Epidermal melanocyte (primary cell): ENCODE results near the gene PARP1.
"Not testable (repeated sequence)": the region's sequence is repeated elsewhere in the genome, so short reads cannot be mapped to it uniquely, and the experiment has no call there.

ENCODE experiments used
- DNase-seq: peaks from one replicate; pipeline ENCODE4 v3.0.0; 2011; ENCODE audit warnings: low spot score; ENCODE audit not compliant: insufficient read length

The PARP1 gene

DNA sequence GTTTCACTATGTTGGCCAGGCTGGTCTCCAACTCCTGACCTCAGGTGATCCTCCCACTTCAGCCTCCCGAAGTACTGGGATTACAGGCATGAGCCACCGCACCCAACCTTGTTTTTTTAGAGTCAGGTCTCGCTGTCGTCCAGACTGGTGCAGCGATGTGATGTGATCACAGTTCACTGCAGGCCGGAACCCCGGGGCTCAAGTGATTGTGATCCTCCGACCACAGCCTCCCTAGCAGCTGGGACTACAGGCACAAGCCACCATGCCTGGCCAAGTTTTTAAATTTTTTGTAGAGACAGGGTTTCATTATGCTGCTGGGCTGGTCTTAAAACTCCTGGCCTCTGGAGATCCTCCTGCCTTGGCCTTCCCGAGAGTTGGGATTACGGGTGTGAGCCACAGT is 52.9 kb downstream of the PARP1 start:
- DNase-seq = no peak

DNA sequence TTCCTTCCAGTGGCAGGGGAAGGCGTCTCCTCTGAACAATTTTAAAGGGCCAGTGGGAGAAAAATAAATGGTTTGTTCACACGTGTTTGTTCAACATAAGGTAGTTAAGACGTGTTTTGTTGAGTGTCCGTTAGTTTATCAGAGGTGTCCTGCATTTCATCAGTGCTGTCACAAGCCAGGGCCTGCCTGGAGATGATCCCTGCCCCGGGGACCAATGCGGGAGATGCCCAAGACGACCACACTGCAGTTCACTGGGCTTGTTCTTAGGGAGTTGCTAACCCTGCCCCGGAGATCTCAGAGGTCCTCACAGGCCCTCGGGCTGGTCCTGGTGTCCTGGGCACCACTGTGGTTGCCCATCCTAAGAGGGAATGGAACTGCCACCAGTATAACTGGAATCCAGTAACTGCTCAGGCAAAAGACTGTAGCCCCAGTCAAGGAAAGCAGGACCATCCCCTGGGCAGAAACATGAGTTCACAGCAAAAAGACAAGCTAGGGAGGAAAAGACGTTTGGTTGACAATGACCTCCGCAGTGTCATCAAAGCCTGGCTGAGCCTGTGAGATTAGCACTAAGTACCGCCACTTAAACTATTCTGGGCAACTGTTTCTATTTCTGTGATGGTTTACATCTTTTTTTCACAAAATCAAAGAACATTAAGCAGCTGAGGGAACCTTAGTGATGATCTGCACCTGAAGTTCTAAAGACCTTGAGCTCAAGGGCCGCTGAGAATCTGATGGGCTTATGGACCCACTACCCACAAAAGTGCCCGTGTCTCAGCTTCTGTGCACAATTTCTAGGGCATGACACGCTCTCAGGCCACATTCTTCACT is 54.0 kb downstream of the PARP1 start:
- DNase-seq = no peak

DNA sequence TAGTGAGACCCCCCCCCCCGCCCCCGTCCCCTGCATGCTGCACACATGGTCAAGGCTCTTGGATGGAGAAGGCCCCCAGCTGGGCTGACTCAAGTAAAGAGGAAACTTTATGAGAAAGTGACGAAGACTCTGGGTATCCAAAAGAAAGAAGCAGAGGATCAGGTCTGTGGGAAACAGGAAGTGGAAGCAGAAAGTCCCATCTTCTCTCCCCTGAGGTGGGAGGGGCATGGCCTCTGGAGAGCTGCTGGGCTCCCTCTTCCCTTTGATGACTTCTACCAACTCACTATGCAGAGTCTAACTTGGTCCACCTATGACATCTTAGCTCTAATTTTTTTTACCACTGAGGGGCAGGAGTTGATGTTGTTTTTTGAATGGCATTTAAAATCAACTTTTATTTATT is 56.2 kb downstream of the PARP1 start:
- DNase-seq = no peak

DNA sequence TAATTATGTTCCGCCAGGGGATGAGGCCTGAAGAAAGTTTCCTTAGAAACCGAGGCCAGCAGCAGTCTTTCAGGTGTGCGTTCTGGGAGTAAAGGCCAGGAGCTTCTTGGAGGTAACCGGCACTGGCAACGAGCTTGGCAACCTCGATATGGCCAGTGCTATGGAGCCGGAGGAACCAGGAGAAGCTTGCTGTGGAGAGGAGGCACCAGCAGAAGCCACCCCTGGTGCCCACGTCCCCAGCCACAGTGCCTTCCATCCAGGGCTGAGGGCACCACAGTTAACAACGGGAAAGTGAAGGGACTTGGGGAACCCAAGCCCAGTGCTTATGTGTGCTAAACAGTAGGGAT is 57.4 kb downstream of the PARP1 start:
- DNase-seq = no peak

DNA sequence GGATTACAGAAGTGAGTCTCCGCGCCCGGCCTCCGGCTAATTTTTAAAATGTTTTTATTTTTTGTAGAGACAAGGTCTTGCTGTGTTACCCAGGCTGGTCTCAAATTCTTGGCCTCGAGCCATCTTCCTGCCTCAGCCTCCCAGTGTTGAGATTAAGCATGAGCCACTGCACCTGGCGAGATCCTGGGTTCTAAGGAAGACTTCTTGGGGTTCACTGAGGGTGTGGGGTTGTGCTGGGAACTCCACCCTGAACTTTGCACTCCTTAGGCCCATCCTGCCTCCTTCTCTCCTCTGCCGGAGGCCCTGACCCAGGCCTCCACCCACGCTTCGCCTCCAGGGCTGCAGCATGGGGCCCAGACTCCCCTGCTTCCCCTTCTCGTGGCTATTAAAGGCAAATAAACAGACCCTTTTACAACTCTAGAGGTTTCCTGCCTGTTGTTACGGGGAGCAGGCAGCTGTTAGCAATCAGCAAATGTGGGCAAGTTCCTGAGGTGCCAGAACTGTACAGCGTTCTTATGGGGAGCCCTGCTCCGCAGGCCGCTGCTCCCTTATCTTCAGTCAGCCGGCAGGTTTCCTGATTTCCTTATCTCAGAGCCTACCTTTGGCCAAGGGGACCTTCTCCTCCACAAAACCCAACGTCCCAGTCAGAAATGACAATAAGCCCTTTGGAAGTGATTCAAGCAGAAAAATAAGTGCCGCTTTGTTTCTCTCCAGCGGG is 57.9 kb downstream of the PARP1 start:
- DNase-seq = no peak

DNA sequence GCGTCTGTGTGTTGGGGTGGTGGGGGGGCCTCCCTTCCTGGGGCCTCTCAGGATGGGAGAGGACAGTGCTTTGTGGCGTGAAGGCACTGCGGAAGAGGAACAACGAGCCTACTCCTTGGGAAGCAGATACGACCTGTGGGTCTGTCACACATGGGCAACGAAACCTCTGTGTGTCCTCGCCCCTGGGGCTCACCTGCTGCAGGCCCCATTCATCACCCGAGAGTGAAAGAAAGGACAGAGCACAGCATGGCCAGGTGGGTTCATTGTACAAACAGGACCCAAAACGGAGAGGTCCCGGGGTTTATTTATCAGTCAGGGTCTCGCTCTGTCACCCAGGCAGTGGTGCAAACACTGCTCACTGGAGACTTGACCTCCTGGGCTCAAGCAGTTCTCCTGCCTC is 58.8 kb downstream of the PARP1 start:
- DNase-seq = no peak

DNA sequence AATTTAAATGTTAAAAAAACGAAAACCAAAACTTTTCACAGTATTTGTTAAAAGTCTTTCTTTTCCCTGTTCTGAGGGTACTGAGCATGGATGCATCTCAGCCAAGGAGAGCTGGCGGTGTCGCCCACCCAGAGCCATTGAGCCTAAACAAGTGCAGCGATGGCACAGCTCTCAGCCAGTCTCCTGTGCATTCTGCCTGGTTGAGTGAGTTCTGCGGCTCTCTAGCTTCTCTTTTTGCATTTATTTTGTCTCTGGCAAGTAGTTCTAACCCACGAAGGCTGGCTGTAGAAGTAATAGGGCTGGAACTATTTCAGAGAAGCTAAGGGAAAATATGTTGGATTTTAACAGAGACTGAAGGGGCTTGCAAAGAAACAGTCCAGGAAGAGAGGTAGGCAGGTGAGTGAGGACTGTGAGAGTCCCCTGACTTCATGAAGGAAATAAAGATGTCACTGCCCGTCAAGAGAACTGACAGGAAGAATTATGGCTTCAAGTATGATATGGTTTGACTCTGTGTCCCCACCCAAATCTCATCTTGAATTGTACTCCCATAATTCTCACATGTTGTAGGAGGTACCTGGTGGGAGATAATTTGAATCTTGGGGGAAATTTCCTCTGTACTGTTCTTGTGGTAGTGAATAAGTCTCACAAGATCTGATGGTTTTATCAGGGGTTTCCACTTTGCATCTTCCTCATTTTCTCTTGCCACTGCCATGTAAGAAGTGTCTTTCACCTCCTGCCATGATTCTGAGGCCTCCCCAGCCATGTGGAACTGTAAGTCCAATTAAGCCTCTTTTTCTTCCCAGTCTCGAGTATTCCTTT is 63.2 kb downstream of the PARP1 start:
- no peak for DNase-seq

DNA sequence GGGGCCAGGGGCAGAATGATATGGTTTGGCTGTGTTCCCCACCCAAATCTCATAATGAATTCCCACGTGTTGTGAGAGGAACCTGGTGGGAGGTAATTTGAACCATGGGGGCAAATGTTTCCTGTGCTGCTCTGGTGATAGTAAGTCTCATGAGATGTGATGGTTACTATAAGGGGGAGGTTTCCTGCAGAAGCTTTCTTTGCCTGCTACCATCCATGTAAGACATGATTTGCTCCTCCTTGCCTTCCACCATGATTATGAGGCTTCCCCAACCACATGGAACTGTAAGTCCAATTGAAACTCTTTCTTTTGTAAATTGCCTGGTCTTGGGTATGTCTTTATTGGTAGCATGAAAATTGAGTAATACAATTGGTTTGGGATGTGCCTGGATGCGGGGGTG is 65.2 kb downstream of the PARP1 start:
- DNase-seq = no peak

DNA sequence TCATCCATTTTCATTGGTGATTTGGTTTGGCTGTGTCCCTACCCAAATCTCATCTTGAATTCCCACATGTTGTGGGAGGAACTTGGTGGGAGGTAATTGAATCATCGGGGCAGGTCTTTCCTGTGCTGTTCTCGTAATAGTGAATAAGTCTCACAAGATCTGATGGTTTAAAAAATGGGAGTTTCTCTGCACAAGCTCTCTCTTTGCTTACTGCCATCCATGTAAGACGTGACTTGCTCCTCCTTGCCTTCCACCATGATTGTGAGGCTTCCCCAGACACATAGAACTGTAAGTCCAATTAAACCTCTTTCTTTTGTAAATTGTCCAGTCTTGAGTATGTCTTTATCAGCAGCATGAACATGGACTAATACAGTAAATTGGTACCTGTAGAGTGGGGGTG is 67.8 kb downstream of the PARP1 start:
- DNase-seq = not testable (repeated sequence)

DNA sequence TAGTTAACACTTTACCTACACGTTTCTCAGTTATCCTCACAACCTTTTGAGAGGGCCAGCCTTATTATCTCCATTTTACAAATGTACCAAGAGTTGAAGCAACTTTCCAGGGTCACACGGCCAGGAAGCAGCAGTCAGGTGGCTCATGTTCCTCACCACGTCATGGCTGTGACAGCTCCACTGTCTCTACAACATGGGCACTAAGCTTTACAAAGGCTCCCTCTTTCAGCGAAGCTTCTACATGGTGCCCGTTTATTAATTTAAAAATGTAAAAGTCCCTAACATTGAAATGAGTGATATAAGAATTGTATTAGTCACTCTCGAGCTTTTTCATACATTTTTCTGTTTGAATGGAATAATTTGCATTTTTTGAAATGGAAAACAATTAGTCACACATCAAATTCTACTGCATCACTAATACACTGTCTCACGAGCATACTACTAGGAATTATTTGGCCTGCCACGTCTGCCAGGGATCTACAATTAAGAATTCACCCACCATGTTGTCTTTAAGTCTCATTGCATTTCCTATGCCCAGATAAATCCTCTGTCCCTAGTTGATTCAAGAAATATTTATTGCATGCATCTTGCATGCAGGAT is 70.5 kb downstream of the PARP1 start:
- DNase-seq = no peak

DNA sequence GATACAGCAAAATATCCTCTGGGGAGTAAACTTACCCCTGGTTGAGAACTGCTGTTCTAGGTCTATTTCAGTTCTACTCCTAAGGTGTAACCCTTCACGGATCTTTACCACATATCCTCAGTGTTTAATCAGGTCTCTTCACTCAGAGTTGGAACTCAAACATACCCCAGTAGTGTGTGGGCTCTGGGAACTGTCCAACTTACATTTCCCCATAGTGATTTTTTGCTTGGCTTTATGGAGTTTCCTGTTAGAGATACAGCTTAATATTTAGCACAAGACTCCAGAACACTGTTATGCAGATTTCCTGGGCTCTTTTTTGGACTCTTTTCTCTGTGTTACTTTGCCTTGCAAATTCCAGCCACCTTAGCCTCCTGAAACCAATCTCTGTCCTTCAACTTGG is 72.2 kb downstream of the PARP1 start:
- no peak for DNase-seq

DNA sequence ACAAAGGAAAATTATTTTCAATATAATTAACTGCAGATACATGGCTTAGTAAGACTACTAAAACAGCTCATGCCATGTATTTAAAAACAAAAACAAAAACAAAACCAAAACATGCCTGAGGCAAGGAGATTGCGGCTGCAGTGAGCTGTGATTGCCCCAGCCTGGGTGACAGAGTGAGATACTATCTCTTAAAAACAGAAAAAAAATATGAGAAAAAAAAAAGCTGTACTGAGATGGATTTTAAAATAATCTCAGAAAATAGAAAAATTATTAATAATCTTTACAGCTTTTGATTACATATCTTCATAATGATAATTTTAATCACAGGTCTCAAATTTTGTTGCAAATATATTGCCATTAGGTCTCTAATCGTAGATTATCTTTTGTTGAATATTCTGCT is 74.9 kb downstream of the PARP1 start:
- DNase-seq = no peak

DNA sequence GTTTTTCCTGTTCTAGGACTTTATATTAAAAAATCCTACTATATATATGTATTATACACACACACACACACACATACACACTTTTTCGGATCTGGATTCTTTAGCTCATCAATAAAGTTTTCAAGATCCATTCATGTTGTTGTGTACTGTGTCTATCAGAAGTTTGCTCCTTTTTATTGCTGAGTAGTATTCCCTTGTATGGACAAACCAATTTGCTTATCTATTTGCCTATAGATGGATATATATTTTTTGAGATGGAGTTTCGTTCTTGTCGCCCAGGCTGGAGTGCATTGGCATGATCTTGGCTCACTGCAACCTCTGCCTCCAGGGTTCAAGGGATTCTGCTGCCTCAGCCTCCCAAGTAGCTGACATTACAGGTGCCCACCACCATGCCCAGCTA is 78.7 kb downstream of the PARP1 start:
- no peak for DNase-seq

DNA sequence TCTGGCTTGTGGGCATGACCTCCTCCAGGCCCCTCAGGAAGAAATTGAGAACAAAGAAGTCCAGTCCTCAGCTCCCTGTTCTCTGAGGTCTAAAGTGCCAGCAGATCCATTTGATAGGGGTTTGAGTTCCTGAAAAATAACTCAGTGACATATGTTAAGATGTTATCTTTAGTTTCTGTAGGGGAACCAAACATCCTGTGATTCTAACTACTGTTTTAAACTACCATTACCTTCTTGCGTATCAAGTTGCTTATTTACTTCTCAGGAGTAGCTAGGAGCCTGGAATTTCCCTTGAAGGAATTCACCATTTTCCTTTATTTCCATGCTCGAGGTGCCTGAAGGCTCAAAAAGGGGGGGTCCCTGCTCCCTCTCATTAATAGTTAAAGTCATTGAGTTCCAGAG is 80.1 kb downstream of the PARP1 start:
- no peak for DNase-seq

DNA sequence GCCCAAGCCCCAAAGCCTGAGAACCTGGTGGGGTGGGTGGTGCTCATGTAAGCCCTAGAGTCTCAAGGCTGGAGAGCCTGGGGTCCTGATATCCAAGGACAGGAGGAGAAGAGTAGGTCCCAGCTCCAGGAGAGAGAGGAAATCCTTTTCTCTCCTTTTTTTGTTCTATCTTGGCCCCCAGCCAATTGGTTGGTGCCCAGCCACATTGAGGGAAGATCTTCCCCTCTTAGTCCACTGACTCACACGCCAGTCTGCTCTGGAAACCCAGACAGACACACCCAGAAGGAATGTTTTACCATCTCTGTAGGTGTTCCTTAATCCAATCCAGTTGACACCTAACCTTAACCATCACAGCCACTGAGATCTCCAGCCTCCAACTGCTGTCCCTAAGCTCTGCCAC is 82.7 kb downstream of the PARP1 start:
- DNase-seq = no peak

DNA sequence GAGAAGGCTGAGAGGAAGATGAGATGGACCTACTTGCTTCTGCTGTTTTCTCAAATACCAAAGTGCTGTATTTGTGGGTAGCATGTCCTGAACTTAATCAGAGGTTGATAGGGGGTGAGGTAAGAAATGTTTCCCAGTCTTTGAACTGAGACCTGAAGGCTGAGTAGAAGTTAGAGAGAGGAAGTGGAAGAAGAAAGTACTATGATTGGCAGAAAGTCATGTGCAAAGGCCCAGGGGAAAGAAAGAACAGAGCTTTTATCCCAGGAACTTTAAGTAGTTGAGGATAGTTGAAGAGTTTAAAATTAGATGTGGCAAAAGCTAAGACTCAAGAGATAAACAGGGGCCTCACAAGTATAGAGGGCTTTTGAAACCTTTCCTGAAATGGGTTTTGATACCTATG is 83.4 kb downstream of the PARP1 start:
- no peak for DNase-seq

DNA sequence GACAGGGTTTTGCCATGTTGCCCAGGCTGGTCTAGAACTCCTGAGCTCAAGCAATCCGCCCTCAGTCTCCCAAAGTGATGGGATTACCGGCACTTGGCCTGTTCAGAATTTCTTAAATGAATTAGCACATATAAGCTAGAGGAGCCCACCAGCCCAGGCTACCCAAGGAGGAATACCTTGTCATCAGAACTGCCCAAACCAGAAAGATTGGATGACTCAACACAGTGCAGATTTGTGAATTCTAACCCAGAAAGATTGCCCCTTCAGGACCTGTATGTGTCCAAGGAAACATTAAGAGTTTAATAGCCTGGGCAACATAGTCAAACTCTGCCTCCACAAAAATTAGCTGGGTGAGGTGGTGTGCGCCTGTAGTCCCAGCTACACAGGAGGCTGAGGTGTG is 84.9 kb downstream of the PARP1 start:
- no peak for DNase-seq

DNA sequence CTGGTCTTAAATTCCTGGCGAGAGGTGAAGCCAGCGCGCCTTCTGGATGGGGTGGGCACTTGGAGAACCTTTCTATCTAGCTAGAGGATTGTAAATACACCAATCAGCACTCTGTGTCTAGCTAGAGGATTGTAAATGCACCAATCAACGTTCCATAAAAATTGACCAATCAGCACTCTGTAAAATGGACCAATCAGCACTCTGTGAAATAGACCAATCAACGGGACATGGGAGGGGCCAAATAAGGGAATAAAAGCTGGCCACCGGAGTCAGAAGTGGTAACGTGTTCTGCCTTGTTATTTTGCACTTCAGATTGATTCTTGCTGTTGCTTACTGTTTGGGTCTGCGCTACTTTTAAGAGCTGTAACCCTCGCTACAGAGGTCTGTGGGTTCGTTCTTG is 87.0 kb downstream of the PARP1 start:
- no peak for DNase-seq

DNA sequence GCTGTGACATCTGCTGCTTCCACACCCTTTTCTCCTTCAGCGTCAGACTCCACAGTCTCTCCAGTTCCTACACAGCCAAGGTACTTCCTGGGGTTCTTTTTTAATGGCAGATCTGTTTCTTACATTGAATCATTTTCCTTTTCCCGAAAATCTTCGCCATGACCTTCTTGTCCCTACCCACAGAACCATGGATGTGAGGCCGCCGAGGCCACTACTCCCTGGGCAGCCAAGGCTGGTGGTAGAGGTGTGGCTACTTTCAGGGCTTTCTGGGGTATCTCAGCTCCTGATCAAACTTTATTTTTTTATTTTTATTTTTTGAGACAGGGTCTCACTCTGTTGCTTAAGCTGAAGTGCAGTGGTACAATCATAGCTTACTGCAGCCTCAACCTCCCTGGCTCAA is 89.4 kb downstream of the PARP1 start:
- DNase-seq = no peak

DNA sequence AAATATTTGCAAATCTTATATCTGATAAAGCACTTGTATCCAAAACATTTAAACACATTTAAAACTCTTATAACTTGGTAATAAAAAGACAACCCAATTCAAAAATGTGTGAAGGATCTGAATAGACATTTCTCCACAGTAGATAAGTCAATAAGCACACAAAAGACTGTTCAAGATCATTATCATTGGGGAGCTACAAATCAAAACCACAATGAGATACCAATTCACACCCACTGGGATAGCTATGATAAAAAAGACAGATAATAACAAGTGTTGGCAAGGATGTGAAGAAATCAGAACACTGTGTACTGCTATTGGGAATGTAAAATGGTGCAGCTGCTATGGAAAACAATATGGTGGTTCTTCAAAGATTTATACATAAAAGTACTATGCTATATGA is 93.8 kb downstream of the PARP1 start:
- DNase-seq = no peak

DNA sequence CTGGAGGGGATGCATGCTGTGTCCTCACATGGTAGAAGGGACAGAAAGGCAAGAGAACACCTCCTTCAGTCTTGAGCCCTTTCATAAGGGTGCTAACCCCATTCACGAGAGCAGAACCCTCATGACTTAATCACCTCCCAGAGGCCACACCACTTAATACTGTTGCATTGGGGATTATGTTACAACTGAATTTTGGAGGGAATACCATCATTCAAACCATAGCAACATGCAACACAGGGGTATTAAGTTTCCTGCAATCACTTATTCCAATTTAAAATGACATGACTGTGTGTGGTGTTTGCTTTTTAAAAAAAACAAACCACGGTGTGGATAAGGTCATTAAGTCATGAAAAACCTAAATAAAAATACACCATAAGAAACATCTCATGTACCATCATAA is 95.8 kb downstream of the PARP1 start:
- DNase-seq = no peak

DNA sequence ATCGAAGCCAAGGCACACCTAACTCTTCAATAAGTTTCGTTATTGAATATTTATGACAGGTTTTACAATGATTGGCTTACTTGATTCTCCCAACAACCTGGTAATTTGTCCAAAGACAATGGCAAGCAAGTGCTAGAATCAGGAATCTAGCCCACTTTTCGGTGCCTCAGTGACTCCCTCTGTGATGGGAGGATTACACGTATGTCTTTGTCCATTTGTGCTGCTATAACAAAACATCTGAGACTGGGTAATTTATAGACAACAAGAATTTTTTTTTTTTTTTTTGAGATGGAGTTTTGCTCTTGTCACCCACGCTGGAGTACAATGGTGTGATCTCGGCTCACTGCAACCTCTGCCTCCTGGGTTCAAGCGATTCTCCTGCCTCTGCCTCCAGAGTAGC is 96.5 kb downstream of the PARP1 start:
- no peak for DNase-seq
